HUES48 (cell line): ENCODE results near the gene TPM3.
"Not testable (repeated sequence)": the region's sequence is repeated elsewhere in the genome, so short reads cannot be mapped to it uniquely, and the experiment has no call there.

ENCODE experiments used
- H3K27ac ChIP-seq: one replicate; pipeline ENCODE4 v1.7.0; 2013; ENCODE audit warnings: low read depth, low read length, inconsistent platforms
- H3K27me3 ChIP-seq: 2 replicates; pipeline ENCODE4 v1.6.1; 2013; ENCODE audit warnings: mild to moderate bottlenecking, low read length; ENCODE audit not compliant: control insufficient read depth, insufficient read depth
- H3K36me3 ChIP-seq: 2 replicates; pipeline ENCODE4 v1.6.1; 2013; ENCODE audit warnings: low read length; ENCODE audit not compliant: control insufficient read depth, insufficient read depth
- H3K4me1 ChIP-seq: 2 replicates; pipeline ENCODE4 v1.6.1; 2013; ENCODE audit warnings: mild to moderate bottlenecking, low read length; ENCODE audit not compliant: control insufficient read depth, insufficient read depth
- H3K4me3 ChIP-seq: 2 replicates; pipeline ENCODE4 v1.5.1; 2013; ENCODE audit warnings: mild to moderate bottlenecking, low read depth, low read length
- H3K9ac ChIP-seq: 2 replicates; pipeline ENCODE4 v1.6.1; 2013; ENCODE audit warnings: mild to moderate bottlenecking, low read depth, low read length, moderate library complexity
- H3K9me3 ChIP-seq: 2 replicates; pipeline ENCODE4 v1.6.1; 2013; ENCODE audit warnings: low read length; ENCODE audit not compliant: control insufficient read depth, insufficient read depth

TPM3 gene

DNA sequence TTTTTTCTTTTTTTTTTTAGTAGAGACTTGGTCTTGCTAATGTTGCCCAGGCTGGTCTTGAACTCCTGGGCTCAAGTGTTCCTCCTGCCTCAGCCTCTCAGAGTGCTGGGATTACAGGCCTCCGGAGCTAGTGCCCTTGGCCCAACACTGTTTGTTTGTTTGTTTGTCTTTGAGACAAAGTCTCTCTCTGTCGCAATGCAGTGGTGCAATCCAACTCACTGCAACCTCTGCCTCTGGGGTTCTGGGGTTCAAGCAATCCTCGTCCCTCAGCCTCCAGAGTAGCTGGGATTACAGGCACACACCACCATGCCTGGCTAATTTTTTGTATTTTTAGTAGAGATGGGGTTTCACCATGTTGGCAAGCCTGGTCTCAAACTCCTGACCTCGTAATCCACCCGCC lies 44.4 kb downstream of the TPM3 start:
- H3K4me1 ChIP-seq, H3K27ac ChIP-seq, H3K36me3 ChIP-seq, H3K27me3 ChIP-seq, H3K9me3 ChIP-seq, H3K4me3 ChIP-seq, H3K9ac ChIP-seq: not testable (repeated sequence)

DNA sequence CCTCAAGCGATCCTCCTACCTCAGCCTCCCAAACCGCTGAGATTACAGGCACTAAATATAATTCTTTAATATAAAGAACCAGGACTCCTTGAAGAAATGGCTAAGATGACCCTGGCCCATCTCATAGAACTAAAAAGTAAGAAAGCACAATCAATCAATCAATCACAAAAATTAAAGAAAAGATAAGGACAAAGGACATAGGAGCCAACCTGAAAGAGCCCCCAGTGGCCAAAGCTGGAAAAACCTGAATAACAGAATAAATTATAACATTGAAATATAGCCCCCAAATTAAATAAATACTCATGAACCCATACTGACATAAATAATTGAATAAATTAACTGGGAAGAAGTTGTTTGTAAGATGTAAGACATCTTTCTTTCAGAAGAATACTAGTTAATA lies 45.9 kb downstream of the TPM3 start:
- Histone ChIP-seq H3K27me3 (no peaks in the 10 kb centered on the region), H3K9ac (no peak overlapping the region)

DNA sequence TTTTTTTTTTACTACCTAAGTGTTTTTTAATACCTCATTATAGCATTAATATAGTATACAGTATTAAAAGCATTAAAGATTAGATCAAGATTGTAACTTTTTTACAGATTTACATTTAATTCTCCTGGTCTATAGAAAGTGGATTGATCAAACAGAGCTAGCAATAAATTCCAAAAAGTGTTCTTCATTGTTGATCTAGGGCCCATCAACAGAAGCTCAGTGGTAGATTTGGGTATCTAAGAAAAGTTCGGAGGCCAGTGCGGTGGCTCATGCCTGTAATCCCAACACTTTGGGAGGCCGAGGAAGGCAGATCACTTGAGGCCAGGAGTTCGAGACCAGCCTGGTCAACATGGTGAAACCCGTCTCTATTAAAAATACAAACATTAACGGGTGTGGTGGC lies 49.5 kb downstream of the TPM3 start:
- H3K4me3 ChIP-seq: no peak overlapping the region
- no peaks in the 10 kb centered on the region for H3K36me3 ChIP-seq
- H3K9me3 ChIP-seq: no peaks in the 10 kb centered on the region
- H3K27me3 ChIP-seq: no peaks in the 10 kb centered on the region
- no peak overlapping the region for H3K27ac ChIP-seq
- H3K9ac ChIP-seq: no peak overlapping the region
- H3K4me1 ChIP-seq: no peaks in the 10 kb centered on the region

More for the DNA sequence above, 45.9 kb downstream of the TPM3 start:
- no peaks in the 10 kb centered on the region for H3K4me1 ChIP-seq
- no peak overlapping the region for H3K4me3 ChIP-seq
- H3K27ac ChIP-seq: no peak overlapping the region
- H3K9me3 ChIP-seq: no peaks in the 10 kb centered on the region
- no peaks in the 10 kb centered on the region for H3K36me3 ChIP-seq

DNA sequence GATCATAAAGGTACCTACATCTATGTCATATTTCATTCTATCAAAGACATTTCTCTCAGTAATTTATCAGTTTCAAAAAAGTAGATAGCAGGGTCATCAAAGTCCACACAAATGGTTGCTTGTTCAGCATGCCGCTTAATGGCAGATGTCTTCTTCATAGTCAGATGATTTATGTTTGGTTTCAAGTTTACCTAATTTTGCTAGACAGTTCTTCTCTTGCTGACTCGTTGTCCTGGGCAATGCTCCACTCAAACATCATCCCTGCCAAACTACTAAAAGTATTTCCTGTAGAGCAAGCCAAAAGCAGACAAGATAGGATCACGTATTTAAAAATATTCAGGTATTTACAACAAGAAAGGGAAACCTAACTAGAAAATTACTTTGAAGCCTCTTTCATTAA lies 50.7 kb downstream of the TPM3 start:
- H3K36me3 ChIP-seq: no peaks in the 10 kb centered on the region
- no peaks in the 10 kb centered on the region for H3K9me3 ChIP-seq
- H3K4me1 ChIP-seq: no peaks in the 10 kb centered on the region
- H3K9ac ChIP-seq: no peak overlapping the region
- no peaks in the 10 kb centered on the region for H3K27me3 ChIP-seq
- H3K4me3 ChIP-seq: no peak overlapping the region
- H3K27ac ChIP-seq: no peak overlapping the region

DNA sequence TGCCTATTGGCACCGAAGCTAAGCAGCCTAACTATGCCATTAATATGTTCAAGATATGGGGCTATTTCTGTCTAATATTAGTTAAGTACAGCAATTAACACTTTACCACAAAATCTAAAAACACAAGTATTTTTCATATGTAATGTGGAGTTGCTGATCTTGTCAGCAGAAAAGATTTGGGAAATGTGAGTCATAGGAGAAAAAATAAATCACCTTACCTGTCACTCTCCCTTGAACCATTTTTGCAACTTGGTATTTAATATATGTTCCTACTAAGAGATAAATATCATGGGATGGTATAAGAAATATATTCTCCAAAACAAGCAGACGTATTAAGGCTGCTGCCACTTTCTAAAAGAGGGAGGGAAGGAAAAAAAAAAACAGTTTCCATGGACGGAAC lies 54.0 kb downstream of the TPM3 start:
- no peak overlapping the region for H3K27ac ChIP-seq
- no peaks in the 10 kb centered on the region for H3K9me3 ChIP-seq
- H3K4me1 ChIP-seq: no peaks in the 10 kb centered on the region
- H3K27me3 ChIP-seq: no peaks in the 10 kb centered on the region
- H3K36me3 ChIP-seq: no peaks in the 10 kb centered on the region
- no peak overlapping the region for H3K4me3 ChIP-seq
- no peak overlapping the region for H3K9ac ChIP-seq

DNA sequence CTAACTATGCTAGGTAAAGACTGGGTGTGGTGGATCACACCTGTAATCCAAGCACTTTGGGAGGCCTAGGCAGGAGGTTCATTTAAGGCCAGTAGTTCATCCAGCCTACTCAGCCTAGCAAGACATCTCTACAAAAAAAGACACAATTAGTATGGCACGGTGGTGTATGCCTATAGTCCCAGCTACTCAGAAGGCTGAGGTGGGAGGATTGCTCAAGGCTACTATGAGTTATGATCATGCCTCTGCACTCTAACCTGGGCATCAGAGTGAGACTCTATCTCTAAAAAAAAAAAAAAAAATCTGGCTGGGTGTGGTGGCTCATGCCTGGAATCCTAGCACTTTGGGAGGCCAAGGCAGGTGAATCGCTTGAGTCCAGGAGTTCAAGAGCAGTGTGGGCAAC lies 58.6 kb downstream of the TPM3 start:
- H3K9me3 ChIP-seq: no peaks in the 10 kb centered on the region
- H3K9ac ChIP-seq: no peak overlapping the region
- H3K4me1 ChIP-seq: no peaks in the 10 kb centered on the region
- H3K4me3 ChIP-seq: no peak overlapping the region
- no peak overlapping the region for H3K27ac ChIP-seq
- no peaks in the 10 kb centered on the region for H3K27me3 ChIP-seq
- no peaks in the 10 kb centered on the region for H3K36me3 ChIP-seq

DNA sequence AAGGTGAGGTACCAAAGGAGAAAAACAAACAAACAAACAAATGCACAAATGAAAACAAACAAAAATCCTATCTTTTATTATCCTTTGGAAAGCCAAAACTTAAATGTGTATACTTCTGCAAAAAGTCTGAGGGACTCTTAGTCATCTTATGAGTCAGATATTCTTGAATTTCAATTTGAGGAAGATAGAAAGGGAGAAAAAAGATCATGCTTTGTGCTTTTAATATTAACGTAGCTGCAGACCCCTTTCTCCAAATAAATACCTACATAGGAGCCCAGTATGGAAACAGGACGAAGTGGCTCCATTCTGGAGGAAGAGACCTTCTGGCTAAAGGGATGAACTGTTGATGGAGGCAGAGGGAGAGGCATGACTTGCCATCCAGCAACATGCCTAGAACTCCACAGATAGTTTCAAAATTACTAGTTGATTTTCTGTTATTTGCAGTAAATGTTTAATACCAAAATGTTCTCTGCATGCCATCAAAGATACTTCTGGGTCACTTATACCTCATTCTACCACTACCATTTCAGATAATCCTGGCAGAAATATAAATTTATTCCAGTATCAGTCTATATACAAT lies 62.4 kb downstream of the TPM3 start:
- Histone ChIP-seq H3K4me3 (no peak overlapping the region), H3K9me3 (no peaks in the 10 kb centered on the region), H3K9ac (no peak overlapping the region), H3K27ac (no peak overlapping the region), H3K27me3 (no peaks in the 10 kb centered on the region), H3K36me3 (no peaks in the 10 kb centered on the region), H3K4me1 (no peaks in the 10 kb centered on the region)

DNA sequence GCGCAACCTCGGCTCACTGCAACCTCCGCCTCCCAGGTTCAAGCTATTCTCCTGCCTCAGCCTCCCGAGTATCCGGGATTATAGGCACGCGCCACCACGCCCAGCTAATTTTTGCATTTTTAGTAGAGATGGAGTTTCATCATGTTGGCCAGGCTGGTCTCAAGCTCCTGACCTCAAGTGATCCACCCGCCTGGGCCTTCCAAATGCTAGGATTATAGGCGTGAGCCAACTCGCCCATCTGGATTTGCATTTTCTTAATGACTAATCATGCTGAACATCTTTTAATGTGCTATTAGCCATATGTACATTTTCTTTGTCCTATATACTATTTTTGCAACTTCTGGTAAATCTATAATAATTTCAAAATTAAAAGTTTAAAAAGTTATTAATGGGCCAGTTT lies 68.7 kb downstream of the TPM3 start:
- not testable (repeated sequence) for H3K9ac ChIP-seq, H3K9me3 ChIP-seq, H3K36me3 ChIP-seq, H3K27me3 ChIP-seq, H3K27ac ChIP-seq, H3K4me3 ChIP-seq, H3K4me1 ChIP-seq

DNA sequence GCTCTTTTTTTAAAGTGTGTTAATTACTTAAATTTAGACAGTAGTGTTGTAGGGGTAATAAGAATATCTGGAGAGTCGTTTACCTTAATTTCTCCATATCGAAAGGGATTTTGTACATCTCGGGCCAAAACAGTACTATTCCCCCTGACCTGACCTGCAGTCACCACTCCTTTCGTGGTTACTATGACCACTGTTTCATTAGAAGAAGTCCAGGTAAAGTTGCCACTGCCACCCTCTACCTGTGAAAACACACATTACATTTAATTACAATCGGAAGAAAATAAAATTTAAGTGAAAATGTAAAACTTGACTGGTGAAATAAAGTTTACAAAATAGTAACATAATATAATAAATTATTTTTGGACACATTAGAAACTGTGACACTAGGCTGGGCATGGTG lies 74.3 kb downstream of the TPM3 start:
- Histone ChIP-seq H3K9ac (no peak overlapping the region), H3K36me3 (no peaks in the 10 kb centered on the region), H3K27ac (no peak overlapping the region), H3K9me3 (no peaks in the 10 kb centered on the region), H3K4me1 (no peaks in the 10 kb centered on the region), H3K4me3 (no peak overlapping the region), H3K27me3 (no peaks in the 10 kb centered on the region)

DNA sequence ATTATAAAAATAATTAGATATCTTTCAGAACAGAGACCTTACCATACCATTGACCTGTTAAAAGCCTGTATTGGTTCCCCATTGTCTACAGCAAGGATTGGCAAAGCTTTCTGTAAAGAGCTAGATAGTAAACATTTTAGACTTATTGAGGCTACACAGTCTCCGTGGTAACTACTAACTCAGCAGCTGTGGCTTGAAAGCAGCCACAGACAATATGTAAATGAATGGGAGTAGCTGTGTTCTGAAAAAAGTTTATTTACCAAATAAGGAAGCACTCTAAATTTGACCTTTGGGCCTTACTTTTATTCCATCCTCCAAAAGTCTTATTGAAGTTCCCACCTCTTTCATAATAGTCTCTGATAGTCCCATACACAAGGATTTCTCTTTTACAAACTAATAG lies 76.7 kb downstream of the TPM3 start:
- Histone ChIP-seq H3K9me3 (no peaks in the 10 kb centered on the region), H3K27ac (no peak overlapping the region), H3K9ac (no peak overlapping the region), H3K4me3 (no peak overlapping the region), H3K27me3 (no peaks in the 10 kb centered on the region), H3K36me3 (no peaks in the 10 kb centered on the region), H3K4me1 (no peaks in the 10 kb centered on the region)
